Skeletal muscle cell (primary cell): Measurements from ENCODE around the gene SMARCC1.
A peak's percentile ranks its signal among the peaks of the same experiment; 100 is the strongest.
"Not testable (repeated sequence)": the region's sequence is repeated elsewhere in the genome, so short reads cannot be mapped to it uniquely, and the experiment has no call there.

ENCODE experiments used
- DNase-seq: peaks from one replicate; pipeline ENCODE4 v3.0.0-alpha.2; 2010; ENCODE audit warnings: low read depth
- H3K4me3 ChIP-seq: 2 replicates; pipeline ENCODE4 v1.5.1; 2011; ENCODE audit warnings: low read depth, mild to moderate bottlenecking, control low read depth, low read length, moderate library complexity

Gene SMARCC1

GRCh38 chr3:47781685-47782445, at the start of gene SMARCC1:
TSS of gene SMARCC1 (minus strand) at chr3:47781893. CDS start at chr3:47781797, 96 bp downstream.
- peak within 1 kb of the TSS; percentile 93 for H3K4me3 ChIP-seq
- DNase-seq: peak; percentile 90

DNA sequence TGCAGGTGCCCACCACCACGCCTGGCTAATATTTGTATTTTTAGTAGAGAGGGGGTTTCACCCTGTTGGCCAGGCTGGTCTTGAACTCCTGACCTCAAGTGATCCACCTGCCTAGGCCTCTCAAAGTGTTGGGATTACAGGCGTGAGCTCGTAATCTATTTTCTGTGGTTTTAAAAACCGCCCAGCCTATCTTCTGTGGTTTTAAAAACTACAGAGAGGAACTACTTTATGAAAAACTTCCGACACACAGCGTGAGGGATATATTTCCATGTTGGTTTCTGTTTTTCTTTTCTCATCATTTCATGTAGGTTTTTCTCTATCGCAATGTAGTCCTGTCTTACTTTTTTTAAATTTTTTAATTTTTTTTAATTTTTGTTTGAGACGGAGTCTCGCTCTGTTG, 47.8 kb upstream of the SMARCC1 start:
- not testable (repeated sequence) for DNase-seq, H3K4me3 ChIP-seq

- peak overlapping the region; percentile 95 for H3K4me3 ChIP-seq
- DNase-seq: no peak
These were observed 43.9 kb upstream of the SMARCC1 start for GRCh38 chr3:47825590-47825989.

DNA sequence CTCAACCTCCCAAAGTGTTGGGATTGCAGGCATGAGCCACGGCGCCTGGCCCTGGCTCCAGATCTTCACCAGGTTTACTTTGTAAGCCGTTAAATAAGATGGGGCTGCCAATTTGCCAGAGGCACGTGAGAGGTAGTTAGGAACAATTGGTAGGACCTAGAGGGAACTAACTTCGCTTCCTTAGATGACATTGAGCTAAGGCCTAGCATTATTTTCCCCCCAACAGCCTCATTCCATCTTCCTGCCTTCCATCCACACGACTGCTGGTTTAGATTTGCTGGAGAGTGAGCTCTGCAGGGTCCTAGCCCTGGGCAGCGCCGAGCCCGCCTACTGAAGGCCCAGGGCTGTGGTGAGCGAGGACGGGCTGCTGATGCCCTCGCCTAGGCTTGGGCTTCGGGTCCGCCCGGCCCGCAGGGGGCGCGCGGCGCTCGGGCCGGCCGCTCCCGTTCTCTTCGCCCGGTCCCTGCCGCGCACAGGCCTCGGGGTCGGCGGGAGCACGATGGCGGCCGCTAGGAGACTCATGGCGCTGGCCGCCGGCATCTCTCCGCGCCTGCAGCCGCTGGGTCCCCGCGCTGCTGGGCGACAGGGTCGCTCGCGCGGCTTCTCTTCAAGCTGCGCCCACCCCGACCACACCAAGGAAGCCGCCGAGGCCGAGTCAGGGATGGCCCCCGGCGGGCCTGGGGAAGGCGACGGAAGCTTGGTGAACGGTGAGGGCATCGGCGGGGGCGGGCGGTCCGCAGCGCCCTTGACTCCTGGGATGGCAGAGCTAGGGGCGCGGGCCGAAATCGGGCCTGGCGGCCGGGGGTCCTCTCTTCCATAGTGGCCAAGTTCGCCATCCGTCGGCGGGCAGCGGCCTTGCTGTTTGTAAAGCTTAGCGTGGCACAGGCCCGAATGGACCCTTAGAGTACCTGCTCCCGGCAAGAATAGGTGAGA, 43.1 kb upstream of the SMARCC1 start:
- peak; percentile 62 for DNase-seq

DNA sequence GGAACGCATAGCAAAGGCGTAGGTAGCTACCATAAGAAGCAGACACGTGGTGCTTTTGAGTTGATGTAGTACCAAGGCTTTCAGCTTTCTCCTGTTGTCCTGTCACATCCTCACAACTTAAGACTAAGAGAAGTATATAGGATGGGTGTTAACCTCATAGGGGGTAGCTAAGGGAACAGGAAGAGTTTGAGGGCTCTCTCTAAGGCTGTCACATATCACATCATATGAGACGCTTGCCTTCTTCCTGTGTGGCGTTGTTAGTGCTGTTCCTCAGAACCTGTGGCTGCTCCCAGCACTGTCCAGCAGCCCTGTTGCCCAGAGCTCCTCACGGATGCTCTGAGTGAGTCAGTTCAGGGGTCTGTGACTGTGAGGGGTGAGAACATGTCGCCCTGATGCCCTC, 35.9 kb upstream of the SMARCC1 start:
- H3K4me3 ChIP-seq: no peak overlapping the region
- no peak for DNase-seq

More for the DNA sequence above, 43.1 kb upstream of the SMARCC1 start:
- H3K4me3 ChIP-seq: peak overlapping the region; percentile 95

GRCh38 chr3:47813551-47814177, 32.0 kb upstream of the SMARCC1 start:
- DNase-seq: no peak
- no peak overlapping the region for H3K4me3 ChIP-seq

DNA sequence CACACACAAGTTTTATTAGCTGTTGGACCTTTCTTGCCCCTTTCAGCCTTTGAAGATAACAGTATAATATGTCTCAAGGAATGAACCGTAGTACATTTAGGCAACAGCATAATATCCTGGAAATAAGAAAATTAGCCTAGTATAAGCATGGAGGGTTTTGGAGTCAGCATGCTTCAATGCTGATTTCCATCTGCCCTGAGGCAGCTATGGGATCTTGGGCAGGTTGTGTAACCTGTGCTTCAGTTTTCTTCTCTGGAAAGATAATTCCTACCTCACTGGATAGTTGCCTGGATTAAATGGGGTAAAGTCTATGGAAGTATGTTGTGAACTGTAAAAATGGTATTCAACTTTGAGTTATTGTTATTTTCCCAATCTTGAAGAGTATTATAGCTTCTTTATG, 22.9 kb upstream of the SMARCC1 start:
- no peak overlapping the region for H3K4me3 ChIP-seq
- DNase-seq: no peak

DNA sequence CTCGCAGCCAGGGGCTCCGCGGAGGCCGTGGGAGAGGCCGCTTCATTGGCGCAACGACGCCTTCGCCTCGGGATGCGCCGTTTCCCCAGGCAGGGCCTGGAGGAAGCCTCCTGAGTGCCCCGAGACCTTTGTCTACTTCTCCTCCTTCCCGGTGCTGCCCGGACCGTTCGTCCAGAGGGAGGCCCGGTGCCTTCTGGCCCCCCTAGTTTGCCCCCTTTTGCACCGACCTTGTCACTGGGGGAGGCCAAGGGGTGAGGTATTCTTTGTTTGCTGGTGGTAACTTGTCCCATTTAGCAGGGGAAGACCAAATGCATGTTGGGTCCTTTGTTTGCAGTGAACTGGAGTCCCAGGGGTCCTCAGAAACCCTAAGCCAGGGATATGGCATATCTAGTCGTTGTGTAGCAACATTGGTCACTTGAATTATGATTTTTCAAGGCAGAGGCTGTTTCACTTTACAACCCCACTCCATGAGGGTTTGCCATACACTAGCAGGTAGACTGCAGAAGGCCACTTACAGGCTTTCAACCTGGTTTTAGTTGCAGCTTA, 21.9 kb upstream of the SMARCC1 start:
- no peak for DNase-seq
- H3K4me3 ChIP-seq: peak overlapping the region; percentile 84

DNA sequence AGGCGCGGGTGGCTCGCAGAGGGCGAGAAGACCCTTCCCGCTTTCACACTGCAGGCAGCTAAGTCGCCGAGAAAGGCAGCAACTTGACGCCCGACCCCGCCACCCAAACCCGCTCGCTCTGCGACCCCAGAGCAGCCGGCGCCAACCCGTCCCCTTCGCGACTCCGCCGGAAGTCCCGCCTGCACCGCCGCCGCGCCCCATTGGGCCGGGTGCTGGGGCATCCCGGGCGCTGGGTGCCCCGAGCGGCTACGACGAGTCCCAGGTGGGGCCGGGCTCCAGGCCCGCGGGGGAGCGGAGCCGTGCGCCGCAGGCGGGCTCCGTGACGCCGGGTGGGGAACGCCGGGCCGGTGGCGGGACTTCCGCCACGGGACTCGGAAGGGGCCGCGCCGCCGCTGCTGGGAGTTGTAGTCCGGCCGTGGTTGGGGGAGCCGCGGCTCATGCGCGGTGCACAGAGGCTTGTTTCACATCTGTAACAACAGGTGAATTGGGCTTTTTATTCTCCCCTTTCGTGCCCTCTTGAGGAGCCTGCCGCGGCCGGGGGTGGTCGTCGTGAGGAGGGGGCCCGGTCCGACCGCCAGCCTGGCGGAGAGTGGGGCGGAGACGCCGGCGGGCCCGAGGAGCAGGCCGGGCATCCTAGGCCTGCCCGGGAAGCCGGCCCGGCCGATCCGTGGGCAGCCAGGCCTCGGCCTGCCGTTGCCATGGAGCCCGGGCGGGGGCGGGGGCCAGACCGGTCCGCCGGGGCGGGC, 21.2 kb upstream of the SMARCC1 start, which contains the start of gene DHX30:
Gene DHX30, plus strand, starts transcription at position 405 of the 746 bp plus-strand sequence. CDS start 7,546 bp downstream, outside the sequence.
- H3K4me3 ChIP-seq: peak within 1 kb of the TSS; percentile 84
- DNase-seq: no peak

DNA sequence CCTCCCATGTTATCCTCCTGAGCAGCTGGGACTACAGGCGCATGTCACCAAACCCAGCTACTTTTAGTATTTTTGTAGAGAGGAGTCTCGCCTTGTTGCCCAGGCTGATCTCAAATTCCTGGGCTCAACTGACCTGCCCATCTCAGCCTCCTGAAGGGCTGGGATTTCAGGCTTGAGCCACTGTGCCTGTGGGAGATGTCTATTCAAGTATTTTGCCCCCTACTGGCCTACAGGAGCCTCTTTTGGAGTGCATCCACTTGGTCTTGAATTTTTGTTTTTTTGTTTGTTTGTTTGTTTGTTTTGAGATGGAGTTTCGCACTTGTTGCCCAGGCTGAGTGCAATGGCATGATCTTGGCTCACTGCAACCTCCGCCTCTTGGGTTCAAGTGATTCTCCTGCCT, 18.0 kb upstream of the SMARCC1 start:
- DNase-seq: no peak
- H3K4me3 ChIP-seq: no peak overlapping the region

- DNase-seq: no peak
- H3K4me3 ChIP-seq: no peak overlapping the region
These were observed 12.9 kb upstream of the SMARCC1 start for GRCh38 chr3:47794544-47794943.

DNA sequence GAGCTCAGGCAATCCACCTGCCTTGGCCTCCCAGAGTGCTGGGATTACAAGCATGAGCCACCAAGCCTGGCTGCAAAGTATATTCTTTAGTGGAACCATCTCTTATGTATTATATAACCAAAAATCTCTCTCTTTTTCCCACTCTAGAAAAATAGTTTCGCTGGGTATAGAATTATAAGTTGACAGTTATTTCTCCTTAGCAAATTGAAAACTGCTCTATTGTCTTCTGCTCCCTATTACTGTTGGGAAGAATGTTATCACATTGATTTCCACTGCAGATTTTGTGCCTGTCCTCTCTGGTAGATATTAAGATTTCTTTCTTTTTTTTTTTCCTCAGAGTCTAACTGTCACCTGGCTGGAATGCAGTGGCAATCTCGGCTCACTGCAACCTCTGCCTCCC, 11.0 kb upstream of the SMARCC1 start:
- no peak overlapping the region for H3K4me3 ChIP-seq
- DNase-seq: no peak

DNA sequence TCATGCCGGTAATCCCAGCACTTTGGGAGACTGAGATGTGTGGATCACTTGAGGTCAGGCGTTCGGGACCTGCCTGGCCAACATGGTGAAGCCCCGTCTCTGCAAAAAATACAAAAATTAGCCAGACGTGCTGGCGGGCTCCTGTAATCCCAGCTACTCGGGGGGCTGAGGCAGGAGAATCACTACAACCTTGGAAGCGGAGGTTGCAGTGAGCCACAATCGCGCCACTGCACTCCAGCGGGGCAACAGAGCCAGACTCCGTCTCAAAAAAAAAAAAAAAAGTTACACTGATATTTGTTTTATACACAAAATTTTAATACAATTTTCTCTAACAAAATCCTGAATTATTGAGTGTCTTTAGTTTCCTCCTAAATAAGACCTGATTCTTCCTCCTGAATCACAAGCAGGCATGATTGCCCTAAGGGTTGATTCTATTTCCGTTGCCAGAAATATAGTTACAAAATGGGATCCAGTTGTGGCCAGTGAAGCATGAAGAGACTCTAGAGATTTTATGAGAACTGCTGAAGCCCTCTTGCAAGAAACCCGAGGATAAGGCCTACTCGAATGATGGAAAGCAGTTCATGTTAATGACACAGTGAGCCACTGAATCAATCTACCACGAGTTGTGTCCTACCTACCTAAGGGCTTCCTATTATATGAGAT, 9.6 kb upstream of the SMARCC1 start:
- no peak for DNase-seq
- H3K4me3 ChIP-seq: no peak overlapping the region

DNA sequence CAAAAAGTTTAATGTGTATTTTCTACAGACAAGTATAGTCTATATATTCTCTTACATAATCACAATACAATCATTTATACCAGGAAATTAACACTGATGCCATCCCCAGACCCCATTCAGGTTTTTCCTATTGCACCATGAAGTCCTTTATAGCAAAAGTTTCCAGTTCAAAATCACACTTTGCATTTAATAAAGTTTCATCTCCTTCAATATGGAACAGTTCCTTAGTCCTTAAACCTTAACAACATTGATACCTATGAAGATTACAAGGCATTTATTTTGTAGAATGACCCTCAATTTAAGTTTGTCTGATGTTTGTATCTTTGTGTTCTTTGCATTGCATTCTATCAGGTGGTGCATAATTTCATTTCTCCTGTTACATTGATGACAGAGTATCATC, 2.0 kb upstream of the SMARCC1 start:
- DNase-seq: no peak
- H3K4me3 ChIP-seq: no peak overlapping the region

GRCh38 chr3:47782446-47783308, 984 bp upstream of the SMARCC1 start:
- no peak for DNase-seq
- H3K4me3 ChIP-seq: peak overlapping the region; percentile 93

- H3K4me3 ChIP-seq: peak overlapping the region; percentile 93
- no peak for DNase-seq
These were observed 680 bp downstream of the SMARCC1 start for GRCh38 chr3:47780741-47781684.

DNA sequence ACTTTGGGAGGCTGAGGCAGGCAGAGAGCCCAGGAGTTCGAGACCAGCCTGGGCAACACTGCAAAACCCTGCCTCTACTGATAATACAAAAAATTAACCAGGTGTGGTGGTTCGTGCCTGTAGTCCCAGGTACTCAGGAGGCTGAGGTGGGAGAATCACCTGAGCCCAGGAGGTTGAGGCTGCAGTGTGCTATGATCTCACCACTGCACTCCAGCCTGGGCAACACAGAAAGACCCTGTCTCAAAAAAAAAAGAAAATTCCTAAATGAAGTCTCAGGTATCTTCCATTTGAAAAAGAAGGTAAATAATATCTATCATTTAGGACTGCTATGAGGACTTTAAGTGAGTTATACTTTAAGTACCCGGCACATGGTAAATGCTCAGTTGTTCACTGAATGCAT, 2.9 kb downstream of the SMARCC1 start:
- H3K4me3 ChIP-seq: no peak overlapping the region
- DNase-seq: no peak
